Peyer's patch (tissue), 4 donors: ENCODE data around the gene SPDEF.

Source experiments
- CTCF ChIP-seq, 6 experiments: fragments of 450-650 bp in 4 of 6; fragments of 200-600 bp in 2 of 6; sonication (generic) in 1 of 6; IDR thresholded peaks; one replicate each; pipeline ENCODE4 v1.5.1; 2017 to 2019; ENCODE audit warnings: antibody characterized with exemption in 6 of 6, mild to moderate bottlenecking in 3 of 6, moderate library complexity in 1 of 6
- POLR2A ChIP-seq, 2 donors: fragments of 450-650 bp; IDR thresholded peaks; one replicate each; pipeline ENCODE4 v1.5.1; 2017; ENCODE audit warnings: antibody characterized with exemption in 2 of 2, mild to moderate bottlenecking in 2 of 2, moderate library complexity in 2 of 2

- TF ChIP-seq CTCF (IDR thresholded peaks at IDR 0.05) (no peak), POLR2A (IDR thresholded peaks at IDR 0.05) (no peak)
Observed at GRCh38 chr6:34493344-34493743, 62.8 kb downstream of the SPDEF start.
